GM19468 (cell line): Measurements from ENCODE around the gene C2CD4C.
"Not testable (repeated sequence)": the region's sequence is repeated elsewhere in the genome, so short reads cannot be mapped to it uniquely, and the experiment has no call there.

Experiments used
- ATAC-seq: cut with Tn5 transposase; IDR thresholded peaks from one replicate; pipeline ENCODE4 v1.9.1; 2021; ENCODE audit warnings: mild to moderate bottlenecking, moderate library complexity, moderate number of reproducible peaks; ENCODE audit not compliant: unreplicated experiment; ENCODE audit errors: extremely low read depth

C2CD4C gene

DNA sequence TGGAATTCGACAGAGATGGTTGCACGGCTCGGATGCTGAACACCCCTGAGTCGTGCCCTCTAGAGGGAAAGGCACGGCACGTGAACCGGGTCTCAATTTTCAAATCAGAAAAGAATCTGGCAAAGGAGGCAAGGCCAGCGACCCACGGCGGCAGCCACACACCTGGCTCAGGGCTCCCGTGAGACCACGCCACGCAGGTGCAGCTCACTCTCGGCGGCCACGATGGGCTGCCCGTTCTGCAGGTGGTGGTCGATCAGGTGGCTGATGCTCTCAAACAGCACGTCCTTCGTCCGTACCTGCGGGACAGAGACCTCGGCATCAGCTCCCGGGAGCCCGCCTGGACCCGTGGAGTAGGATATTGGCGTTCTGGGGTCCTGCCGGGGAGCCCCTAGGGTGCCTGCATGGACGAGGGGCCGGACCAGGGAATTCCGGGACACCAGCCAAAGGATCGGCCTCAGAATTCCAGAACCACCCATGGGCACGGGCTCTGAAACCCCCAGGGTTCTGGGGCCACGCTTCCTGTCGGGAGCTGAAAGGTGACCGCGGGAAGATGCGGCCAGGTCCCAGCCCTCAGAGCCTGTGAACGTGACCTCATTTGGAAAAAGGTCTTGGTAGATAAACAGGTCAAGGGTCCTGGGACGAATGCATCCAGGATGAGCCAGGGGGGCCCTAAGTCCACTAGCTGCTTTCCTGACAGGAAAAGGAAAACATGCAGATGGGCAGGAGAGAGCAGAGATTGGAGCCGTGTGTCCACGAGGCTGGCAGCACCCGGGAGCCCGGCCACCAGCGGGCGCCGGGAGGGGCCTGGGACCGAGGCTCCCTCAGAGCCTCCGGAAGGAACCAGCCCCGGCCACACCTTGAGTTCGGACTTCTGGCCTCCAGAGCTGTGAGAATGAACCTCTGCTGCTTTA lies 10.1 kb upstream of the C2CD4C start:
- ATAC-seq = no peak

- no peak for ATAC-seq
Measured at GRCh38 chr19:416416-416815, 7.5 kb upstream of the C2CD4C start.

- no peak for ATAC-seq
Measured at GRCh38 chr19:415292-415691, 6.3 kb upstream of the C2CD4C start.

- ATAC-seq = no peak
Measured at GRCh38 chr19:413756-414420, 4.9 kb upstream of the C2CD4C start.

DNA sequence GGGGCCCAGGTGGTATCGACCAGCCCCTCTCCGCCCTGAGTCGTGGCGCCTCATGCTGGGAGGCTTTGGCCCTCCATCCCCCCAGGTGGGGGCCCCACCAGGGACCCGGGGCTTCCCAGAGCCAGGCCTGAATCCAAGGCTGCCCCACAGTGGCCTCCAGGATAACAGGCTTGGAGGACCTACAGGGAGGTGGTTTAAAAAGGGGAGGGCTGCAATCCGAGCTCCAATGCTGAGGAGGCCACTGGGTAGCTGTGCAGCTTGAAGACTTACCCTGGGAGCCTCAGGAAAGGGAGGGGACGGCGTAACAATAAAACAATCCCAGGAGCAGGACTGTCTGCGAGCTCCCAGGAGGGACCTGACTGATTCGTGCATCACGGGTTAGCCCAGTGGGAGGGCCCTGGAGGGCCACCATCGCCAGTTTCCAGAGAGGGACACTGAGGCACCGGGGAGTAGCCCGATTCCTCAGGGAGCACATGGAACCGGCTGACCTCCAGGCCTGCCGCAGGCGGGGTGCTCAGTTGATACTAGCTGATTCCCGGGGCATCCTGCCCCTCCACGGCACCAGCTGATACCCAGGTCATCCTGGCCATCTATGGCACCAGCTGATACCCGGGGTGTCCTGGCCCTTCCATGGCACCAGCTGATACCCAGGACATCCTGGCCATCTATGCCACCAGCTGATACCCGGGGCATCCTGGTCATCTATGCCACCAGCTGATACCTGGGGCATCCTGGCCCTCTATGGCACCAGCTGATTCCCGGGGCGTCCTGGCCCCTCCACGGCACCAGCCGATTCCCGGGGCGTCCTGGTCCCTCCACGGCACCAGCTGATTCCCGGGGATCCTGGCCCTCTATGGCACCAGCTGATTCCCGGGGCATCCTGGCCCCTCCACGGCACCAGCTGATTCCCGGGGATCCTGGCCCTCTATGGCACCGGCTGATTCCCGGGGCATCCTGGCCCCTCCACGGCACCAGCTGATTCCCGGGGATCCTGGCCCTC lies 3.7 kb upstream of the C2CD4C start:
- no peak for ATAC-seq

GRCh38 chr19:411723-412355 lies 2.9 kb upstream of the C2CD4C start:
- no peak for ATAC-seq

DNA sequence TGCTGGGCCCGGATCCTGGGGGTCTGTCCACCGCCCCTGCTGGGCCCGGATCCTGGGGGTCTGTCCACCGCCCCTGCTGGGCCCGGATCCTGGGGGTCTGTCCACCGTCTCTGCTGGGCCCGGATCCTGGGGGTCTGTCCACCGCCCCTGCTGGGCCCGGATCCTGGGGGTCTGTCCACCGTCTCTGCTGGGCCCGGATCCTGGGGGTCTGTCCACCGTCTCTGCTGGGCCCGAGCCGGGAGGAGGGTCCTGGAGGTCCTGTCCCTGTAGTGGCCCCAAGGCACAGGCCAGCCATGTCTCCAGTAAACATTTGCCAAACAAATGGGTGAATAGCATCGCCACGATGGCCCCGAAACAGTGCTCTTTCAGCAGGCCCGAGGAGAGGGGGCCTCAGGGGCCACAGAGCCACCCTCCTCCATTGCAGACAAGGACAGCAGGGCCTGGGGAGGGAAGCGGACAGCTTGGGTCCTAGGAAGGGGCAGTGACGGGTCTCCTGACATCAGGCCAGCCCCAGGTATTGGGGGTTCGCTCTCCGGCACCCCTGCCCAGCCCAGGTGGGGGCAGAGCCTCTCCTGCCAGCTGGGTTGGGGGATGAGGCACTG lies 2.3 kb upstream of the C2CD4C start:
- not testable (repeated sequence) for ATAC-seq

DNA sequence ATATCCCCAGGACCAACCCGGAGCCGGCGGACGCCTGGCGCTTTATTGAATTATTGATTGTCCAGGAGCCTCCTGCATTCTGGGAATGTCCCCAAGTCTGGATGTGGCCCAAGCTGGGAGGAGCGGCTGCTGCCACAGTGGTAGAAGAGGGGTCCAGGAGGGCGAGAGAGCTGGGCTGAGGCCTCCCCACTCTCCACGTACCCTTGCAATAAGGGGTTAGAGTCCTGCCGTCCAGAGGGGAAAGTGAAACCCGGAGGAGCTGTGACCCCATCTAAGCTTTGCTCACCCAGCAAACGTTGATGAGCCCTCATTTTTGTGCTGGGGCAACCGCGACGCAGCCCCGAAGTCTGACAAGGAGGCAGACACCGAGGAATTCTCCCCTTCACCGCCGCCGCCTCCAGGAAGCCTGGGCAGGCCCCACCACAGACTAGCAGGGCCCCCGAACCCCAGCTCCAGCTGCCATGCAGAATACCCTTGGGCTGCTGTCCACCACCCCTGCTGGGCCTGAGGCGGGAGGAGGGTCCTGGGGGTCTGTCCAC lies 1.4 kb upstream of the C2CD4C start:
- no peak for ATAC-seq

- ATAC-seq = no peak
Measured at GRCh38 chr19:409516-410242, 732 bp upstream of the C2CD4C start.

DNA sequence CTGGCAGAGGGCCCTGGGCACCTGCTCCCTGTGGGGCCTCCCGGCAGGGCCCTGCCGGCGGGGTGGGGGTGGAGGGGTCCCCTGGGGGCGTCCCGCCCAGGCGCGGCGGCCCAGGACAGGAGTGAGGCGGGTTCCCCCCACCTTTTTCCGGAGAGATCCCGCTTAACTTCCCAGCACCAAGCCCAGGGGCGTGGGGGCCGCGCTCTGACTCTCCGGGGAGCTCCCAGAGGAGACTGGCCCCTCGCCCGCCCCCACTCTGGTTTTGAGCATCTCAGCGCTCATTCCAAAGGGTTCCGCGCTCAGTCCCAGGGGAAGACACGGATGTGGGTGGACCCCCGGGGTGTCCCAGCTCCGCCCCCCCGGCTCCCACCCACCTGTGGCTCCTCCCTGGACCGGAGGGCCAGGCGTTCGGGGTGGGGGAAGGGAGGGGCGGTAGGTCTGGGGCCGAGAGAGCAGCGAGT lies 476 bp downstream of the C2CD4C start:
- no peak for ATAC-seq

- ATAC-seq = no peak
Measured at GRCh38 chr19:407511-408440, 1.2 kb downstream of the C2CD4C start.

DNA sequence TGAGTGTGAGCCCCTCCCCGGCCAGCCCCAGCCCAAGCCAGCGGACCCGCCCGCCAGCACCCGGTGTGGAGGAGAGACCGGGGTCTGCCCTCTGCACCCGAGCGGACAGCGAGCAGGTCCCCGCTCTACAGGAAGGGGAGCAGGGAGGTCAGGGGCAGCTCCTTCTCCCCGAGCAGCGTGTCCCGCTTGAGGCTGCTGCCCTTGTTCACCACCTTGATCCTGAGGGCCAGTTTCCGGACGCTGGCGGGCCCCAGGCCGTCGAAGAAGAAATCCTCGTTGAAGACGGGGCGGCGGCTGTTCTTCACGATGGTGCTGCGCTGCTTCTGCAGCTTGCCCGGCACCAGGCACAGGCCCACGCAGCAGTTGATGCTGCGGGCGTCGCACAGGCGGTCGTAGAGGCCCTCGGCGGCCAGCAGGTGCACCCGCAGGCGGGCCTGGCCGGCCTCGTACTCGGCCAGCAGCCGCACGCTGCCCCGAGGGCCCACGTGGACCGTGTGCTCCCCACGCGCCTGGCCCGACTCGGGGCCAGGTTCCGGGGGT lies 1.9 kb downstream of the C2CD4C start:
- no peak for ATAC-seq

- no peak for ATAC-seq
Measured at GRCh38 chr19:406135-406781, 2.7 kb downstream of the C2CD4C start.

- no peak for ATAC-seq
Measured at GRCh38 chr19:405121-405965, 3.6 kb downstream of the C2CD4C start.

GRCh38 chr19:403221-404027 lies 5.5 kb downstream of the C2CD4C start:
- no peak for ATAC-seq
